Vagina (tissue), 2 donors: ENCODE data around the gene THAP2. TPM values are rescaled to one million over a fixed set of nuclear protein-coding genes. Genes with fewer than 3 reads are reported as not detected.

Experiments used
- DNase-seq, 2 donors: peaks; one replicate each; pipeline ENCODE4 v3.0.0-alpha.2; 2017; ENCODE audit errors: extremely low spot score in 2 of 2
- H3K27ac ChIP-seq: fragments of 200-600 bp; sonication (generic); one replicate; pipeline ENCODE4 v1.5.1; 2019
- H3K27me3 ChIP-seq: fragments of 200-600 bp; sonication (generic); one replicate; pipeline ENCODE4 v1.5.1; 2019
- H3K36me3 ChIP-seq, 2 donors: fragments of 200-600 bp; sonication (generic); one replicate each; pipeline ENCODE4 v1.5.1; 2017 to 2019
- H3K4me1 ChIP-seq: fragments of 200-600 bp; sonication (generic); one replicate; pipeline ENCODE4 v1.5.1; 2019
- H3K4me3 ChIP-seq, 2 donors: fragments of 200-600 bp; sonication (generic); 1 replicate in 1 of 2; 2 replicates in 1 of 2; pipeline ENCODE4 v1.5.1; 2016 to 2019
- H3K9me3 ChIP-seq: fragments of 200-600 bp; sonication (generic); one replicate; pipeline ENCODE4 v1.5.1; 2019
- POLR2A ChIP-seq, 2 donors: fragments of 450-650 bp; IDR thresholded peaks; one replicate each; pipeline ENCODE4 v1.6.1; 2017; ENCODE audit warnings: antibody characterized with exemption in 2 of 2, mild to moderate bottlenecking in 2 of 2, moderate library complexity in 2 of 2
- POLR2AphosphoS5 ChIP-seq, 2 donors: sonication (generic); formaldehyde crosslinking; IDR thresholded peaks; one replicate each; pipeline ENCODE4 v1.9.0; 2017; ENCODE audit warnings: antibody characterized with exemption in 2 of 2, mild to moderate bottlenecking in 2 of 2, low read depth in 1 of 2; ENCODE audit not compliant: insufficient read depth in 1 of 2
- intact Hi-C: fragments of 100-400 bp; cut with DNase I; formaldehyde crosslinking; loops from one replicate; pipeline ENCODE4 v1.15.1; 2023
- small RNA-seq: library from RNA; depleted of rRNA; stranded (forward); fragments of <200 nt; gene quantifications from one replicate; pipeline ENCODE3, GENCODE V24; 2016
- total RNA-seq: library from RNA; depleted of rRNA; stranded (reverse); fragments of >200 nt; gene quantifications from one replicate; pipeline ENCODE4 v1.2.3, GENCODE V29; 2016
- TF ChIP-seq, protein P1 (sequence below), 3 experiments: fragments of 450-650 bp in 2 of 3; fragments of 200-600 bp in 1 of 3; sonication (generic) in 1 of 3; IDR thresholded peaks; one replicate each; pipeline ENCODE4 v1.5.1; 2017 to 2019; ENCODE audit warnings: antibody characterized with exemption in 3 of 3, mild to moderate bottlenecking in 2 of 3, moderate library complexity in 2 of 3

Gene THAP2
- total RNA-seq, 1 donor from 2014 or later: 4.7 TPM

- Histone ChIP-seq H3K4me1 (no peaks in the 10 kb centered on the region), H3K9me3 (no peaks in the 10 kb centered on the region), H3K36me3 (no peaks in the 10 kb centered on the region), H3K27ac (no peak overlapping the region), H3K4me3 (no peak overlapping the region), H3K27me3 (no peaks in the 10 kb centered on the region)
- TF ChIP-seq POLR2AphosphoS5 (IDR thresholded peaks at IDR 0.05; ENCODE audit: insufficient read depth in 1 of 2, low read depth in 1 of 2): no peak
- no peak for TF ChIP-seq POLR2A (IDR thresholded peaks at IDR 0.05)
- TF ChIP-seq, protein P1, sequence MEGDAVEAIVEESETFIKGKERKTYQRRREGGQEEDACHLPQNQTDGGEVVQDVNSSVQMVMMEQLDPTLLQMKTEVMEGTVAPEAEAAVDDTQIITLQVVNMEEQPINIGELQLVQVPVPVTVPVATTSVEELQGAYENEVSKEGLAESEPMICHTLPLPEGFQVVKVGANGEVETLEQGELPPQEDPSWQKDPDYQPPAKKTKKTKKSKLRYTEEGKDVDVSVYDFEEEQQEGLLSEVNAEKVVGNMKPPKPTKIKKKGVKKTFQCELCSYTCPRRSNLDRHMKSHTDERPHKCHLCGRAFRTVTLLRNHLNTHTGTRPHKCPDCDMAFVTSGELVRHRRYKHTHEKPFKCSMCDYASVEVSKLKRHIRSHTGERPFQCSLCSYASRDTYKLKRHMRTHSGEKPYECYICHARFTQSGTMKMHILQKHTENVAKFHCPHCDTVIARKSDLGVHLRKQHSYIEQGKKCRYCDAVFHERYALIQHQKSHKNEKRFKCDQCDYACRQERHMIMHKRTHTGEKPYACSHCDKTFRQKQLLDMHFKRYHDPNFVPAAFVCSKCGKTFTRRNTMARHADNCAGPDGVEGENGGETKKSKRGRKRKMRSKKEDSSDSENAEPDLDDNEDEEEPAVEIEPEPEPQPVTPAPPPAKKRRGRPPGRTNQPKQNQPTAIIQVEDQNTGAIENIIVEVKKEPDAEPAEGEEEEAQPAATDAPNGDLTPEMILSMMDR (IDR thresholded peaks at IDR 0.05): no peak
- no peak for DNase-seq
- intact Hi-C loops: no loop called here
These were observed 60.9 kb downstream of the THAP2 start for GRCh38 chr12:71725011-71725410.

- no peaks in the 10 kb centered on the region for H3K36me3 ChIP-seq
- no peak overlapping the region for H3K4me3 ChIP-seq
- no peak overlapping the region for H3K27ac ChIP-seq
- TF ChIP-seq, protein P1 (IDR thresholded peaks at IDR 0.05): no peak
- TF ChIP-seq POLR2AphosphoS5 (IDR thresholded peaks at IDR 0.05; ENCODE audit: insufficient read depth in 1 of 2, low read depth in 1 of 2): no peak
- TF ChIP-seq POLR2A (IDR thresholded peaks at IDR 0.05): no peak
- no peaks in the 10 kb centered on the region for H3K9me3 ChIP-seq
- H3K4me1 ChIP-seq: no peaks in the 10 kb centered on the region
- H3K27me3 ChIP-seq: no peaks in the 10 kb centered on the region
- DNase-seq: no peak
- intact Hi-C loops: no loop called here
These were observed 62.4 kb downstream of the THAP2 start for GRCh38 chr12:71726548-71726947.

DNA sequence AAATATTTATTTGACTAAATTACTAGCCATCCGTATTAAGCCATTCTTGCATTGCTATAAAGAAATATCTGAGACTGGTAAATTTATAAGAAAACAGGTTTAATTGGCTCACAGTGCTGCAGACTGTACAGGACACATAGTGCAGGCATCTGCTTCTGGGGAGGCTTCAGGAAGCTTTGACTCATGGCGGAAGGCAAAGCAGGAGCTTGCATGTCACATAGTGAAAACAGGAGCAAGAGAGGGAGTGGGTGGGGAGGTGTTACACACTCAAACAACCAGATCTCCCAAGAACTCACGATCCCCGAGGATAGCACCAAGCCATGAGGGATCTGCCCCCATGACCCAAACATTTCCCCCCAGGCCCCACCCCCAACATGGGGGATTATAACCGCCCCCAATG lies 63.9 kb downstream of the THAP2 start:
- intact Hi-C loops: no loop called here
- DNase-seq: no peak
- H3K36me3 ChIP-seq: no peaks in the 10 kb centered on the region
- H3K9me3 ChIP-seq: no peaks in the 10 kb centered on the region
- no peak overlapping the region for H3K27ac ChIP-seq
- TF ChIP-seq POLR2A (IDR thresholded peaks at IDR 0.05) (no peak), POLR2AphosphoS5 (IDR thresholded peaks at IDR 0.05; ENCODE audit: insufficient read depth in 1 of 2, low read depth in 1 of 2) (no peak)
- TF ChIP-seq, protein P1 (IDR thresholded peaks at IDR 0.05): no peak
- H3K27me3 ChIP-seq: no peaks in the 10 kb centered on the region
- H3K4me3 ChIP-seq: no peak overlapping the region
- no peaks in the 10 kb centered on the region for H3K4me1 ChIP-seq

Small RNA genes lying within 50 kb of the gene (small RNA-seq; reads per million reads assigned to genes)
- not detected for gene RF00560

Other genes with a start within 250 kb of the THAP2 start
- gene LGR5, start 224.5 kb upstream of the THAP2 start, total RNA-seq: 2.7 TPM
- 121 TPM for gene ZFC3H1, start 453 bp upstream of the THAP2 start, total RNA-seq
- gene TMEM19, start 21.8 kb downstream of the THAP2 start, total RNA-seq: 19.6 TPM
- gene RAB21, start 90.6 kb downstream of the THAP2 start, total RNA-seq: 21.1 TPM
- 40.5 TPM for gene TBC1D15, start 175.5 kb downstream of the THAP2 start, total RNA-seq